HepG2 (cell line): ENCODE results near the gene ATXN7L2. TPM values are rescaled to one million over a fixed set of nuclear protein-coding genes. Genes with fewer than 3 reads are reported as not detected.

Source experiments
- ATF4 ChIP-seq, 2 experiments: fragments of 450-650 bp in 1 of 2; sonication (generic) in 1 of 2; formaldehyde crosslinking; IDR thresholded peaks; 2 replicates each; pipeline versions ENCODE4 v1.5.0 to v1.8.0; 2020 to 2022; ENCODE audit warnings: mild to moderate bottlenecking in 1 of 2, missing genetic modification reagents in 1 of 2
- CBFB ChIP-seq: sonication (generic); formaldehyde crosslinking; IDR thresholded peaks from 2 replicates; pipeline ENCODE4 v1.4.0; 2020; ENCODE audit warnings: missing genetic modification reagents
- EED ChIP-seq: sonication (generic); formaldehyde crosslinking; IDR thresholded peaks from 2 replicates; pipeline ENCODE4 v1.5.0; 2020; ENCODE audit warnings: mild to moderate bottlenecking, missing genetic modification reagents
- ETV5 ChIP-seq: IDR thresholded peaks from 2 replicates; pipeline ENCODE4 v1.6.1; 2018; ENCODE audit warnings: missing biosample characterization, missing genetic modification reagents, inconsistent platforms, borderline replicate concordance
- HMGA1 ChIP-seq: sonication (generic); formaldehyde crosslinking; conservative IDR thresholded peaks from 2 replicates; pipeline ENCODE4 v1.4.0; 2020; ENCODE audit warnings: missing genetic modification reagents
- HOXA3 ChIP-seq: sonication (generic); formaldehyde crosslinking; IDR thresholded peaks from 2 replicates; pipeline ENCODE4 v1.5.0; 2020; ENCODE audit warnings: missing genetic modification reagents
- KAT2B ChIP-seq: fragments of 150-350 bp; IDR thresholded peaks from 2 replicates; pipeline ENCODE4 v1.6.1; 2014; ENCODE audit warnings: low read depth, low read length, borderline replicate concordance
- KDM6A ChIP-seq: IDR thresholded peaks from 2 replicates; pipeline ENCODE4 v1.6.1; 2016; ENCODE audit warnings: low read depth
- MED1 ChIP-seq: sonication (generic); formaldehyde crosslinking; IDR thresholded peaks from 2 replicates; pipeline ENCODE4 v1.4.0; 2020; ENCODE audit warnings: missing genetic modification reagents
- NCOA5 ChIP-seq: sonication (generic); formaldehyde crosslinking; IDR thresholded peaks from 2 replicates; pipeline ENCODE4 v1.4.0; 2020; ENCODE audit warnings: missing genetic modification reagents
- SMAD9 ChIP-seq: sonication (generic); formaldehyde crosslinking; IDR thresholded peaks from 2 replicates; pipeline ENCODE4 v1.5.1; 2020; ENCODE audit warnings: mild to moderate bottlenecking, missing genetic modification reagents
- ZFP41 ChIP-seq: sonication (generic); formaldehyde crosslinking; IDR thresholded peaks from 2 replicates; pipeline ENCODE4 v1.4.0; 2020; ENCODE audit warnings: mild to moderate bottlenecking, missing genetic modification reagents, borderline replicate concordance
- ZMYM2 ChIP-seq: sonication (generic); formaldehyde crosslinking; IDR thresholded peaks from 2 replicates; pipeline ENCODE4 v1.8.0; 2022; ENCODE audit warnings: mild to moderate bottlenecking, missing genetic modification reagents
- ZNF235 ChIP-seq: sonication (generic); formaldehyde crosslinking; IDR thresholded peaks from 2 replicates; pipeline ENCODE4 v1.8.1; 2023; ENCODE audit warnings: mild to moderate bottlenecking, missing genetic modification reagents, borderline replicate concordance
- ZNF563 ChIP-seq: sonication (generic); formaldehyde crosslinking; IDR thresholded peaks from 2 replicates; pipeline ENCODE4 v1.8.0; 2022; ENCODE audit warnings: mild to moderate bottlenecking, moderate library complexity, missing genetic modification reagents
- ZNF576 ChIP-seq: sonication (generic); formaldehyde crosslinking; IDR thresholded peaks from 2 replicates; pipeline ENCODE4 v1.4.0; 2020; ENCODE audit warnings: mild to moderate bottlenecking, missing genetic modification reagents
- polyA plus RNA-seq, 8 experiments: library from polyadenylated mRNA; depleted of rRNA in 3 of 8; stranded (reverse) in 7 of 8; unstranded in 1 of 8; fragments of >200 nt; fragmentation: Illumina TruSeq in 4 of 8; extraction: Trizol in 4 of 8; gene quantifications; 2 replicates each; pipeline versions ENCODE4 v1.2.1 to v1.2.3, GENCODE V29; 2011 to 2016; ENCODE audit warnings: low read depth in 4 of 8, missing spikeins in 1 of 8, mixed read lengths in 1 of 8; ENCODE audit not compliant: insufficient read depth in 1 of 8
- total RNA-seq, 5 experiments: library from RNA; depleted of rRNA; stranded (reverse); fragments of >200 nt; fragmentation: Illumina TruSeq; extraction: Trizol; gene quantifications; 2 replicates each; pipeline ENCODE4 v1.2.3, GENCODE V29; 2016; ENCODE audit warnings: low read depth in 1 of 5
- TF ChIP-seq, protein P1 (sequence below): sonication (generic); formaldehyde crosslinking; IDR thresholded peaks from 2 replicates; pipeline ENCODE4 v1.4.0; 2020; ENCODE audit warnings: missing genetic modification reagents
- TF ChIP-seq, protein P2 (sequence below): sonication (generic); formaldehyde crosslinking; IDR thresholded peaks from 2 replicates; pipeline ENCODE4 v1.4.0; 2020; ENCODE audit warnings: missing genetic modification reagents

The ATXN7L2 gene
- total and polyA plus RNA-seq, 2 of the 13 experiments (the other 11 are each of a cell fraction or from before 2014, with no cell fraction given): 2.7 to 2.8 TPM

GRCh38 chr1:109493805-109494539, 10.3 kb downstream of the ATXN7L2 start, which contains the start of gene CYB561D1 (continued):
- TF ChIP-seq CBFB: peak; percentile 66; the same call in 1 of the 2 replicates
- TF ChIP-seq ATF4 (CRISPR knock-in tag; IDR thresholded peaks at IDR 0.05): peak in 1 of 2 experiments; percentile 50; a peak in 1 of 4 replicates
- TF ChIP-seq HMGA1 (CRISPR knock-in tag): no peak
- TF ChIP-seq ZNF235 (CRISPR knock-in tag): no peak; the same call in 1 of the 2 replicates
- peak; percentile 77 for TF ChIP-seq HOXA3 (CRISPR knock-in tag)
- TF ChIP-seq, protein P1, sequence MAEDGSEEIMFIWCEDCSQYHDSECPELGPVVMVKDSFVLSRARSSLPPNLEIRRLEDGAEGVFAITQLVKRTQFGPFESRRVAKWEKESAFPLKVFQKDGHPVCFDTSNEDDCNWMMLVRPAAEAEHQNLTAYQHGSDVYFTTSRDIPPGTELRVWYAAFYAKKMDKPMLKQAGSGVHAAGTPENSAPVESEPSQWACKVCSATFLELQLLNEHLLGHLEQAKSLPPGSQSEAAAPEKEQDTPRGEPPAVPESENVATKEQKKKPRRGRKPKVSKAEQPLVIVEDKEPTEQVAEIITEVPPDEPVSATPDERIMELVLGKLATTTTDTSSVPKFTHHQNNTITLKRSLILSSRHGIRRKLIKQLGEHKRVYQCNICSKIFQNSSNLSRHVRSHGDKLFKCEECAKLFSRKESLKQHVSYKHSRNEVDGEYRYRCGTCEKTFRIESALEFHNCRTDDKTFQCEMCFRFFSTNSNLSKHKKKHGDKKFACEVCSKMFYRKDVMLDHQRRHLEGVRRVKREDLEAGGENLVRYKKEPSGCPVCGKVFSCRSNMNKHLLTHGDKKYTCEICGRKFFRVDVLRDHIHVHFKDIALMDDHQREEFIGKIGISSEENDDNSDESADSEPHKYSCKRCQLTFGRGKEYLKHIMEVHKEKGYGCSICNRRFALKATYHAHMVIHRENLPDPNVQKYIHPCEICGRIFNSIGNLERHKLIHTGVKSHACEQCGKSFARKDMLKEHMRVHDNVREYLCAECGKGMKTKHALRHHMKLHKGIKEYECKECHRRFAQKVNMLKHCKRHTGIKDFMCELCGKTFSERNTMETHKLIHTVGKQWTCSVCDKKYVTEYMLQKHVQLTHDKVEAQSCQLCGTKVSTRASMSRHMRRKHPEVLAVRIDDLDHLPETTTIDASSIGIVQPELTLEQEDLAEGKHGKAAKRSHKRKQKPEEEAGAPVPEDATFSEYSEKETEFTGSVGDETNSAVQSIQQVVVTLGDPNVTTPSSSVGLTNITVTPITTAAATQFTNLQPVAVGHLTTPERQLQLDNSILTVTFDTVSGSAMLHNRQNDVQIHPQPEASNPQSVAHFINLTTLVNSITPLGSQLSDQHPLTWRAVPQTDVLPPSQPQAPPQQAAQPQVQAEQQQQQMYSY (CRISPR knock-in tag): no peak
- peak; percentile 58; the same call in 1 of the 2 replicates for TF ChIP-seq ZNF576 (CRISPR knock-in tag)
- peak; percentile 73; the same call in 1 of the 2 replicates for TF ChIP-seq EED (CRISPR knock-in tag)
- TF ChIP-seq KDM6A (CRISPR knock-in tag): no peak
- no peak for TF ChIP-seq SMAD9 (CRISPR knock-in tag)
- peak; percentile 37; the same call in 1 of the 2 replicates for TF ChIP-seq ZMYM2 (CRISPR knock-in tag)
- TF ChIP-seq ZNF563 (CRISPR knock-in tag): peak; percentile 78; the same call in 1 of the 2 replicates
- TF ChIP-seq, protein P2, sequence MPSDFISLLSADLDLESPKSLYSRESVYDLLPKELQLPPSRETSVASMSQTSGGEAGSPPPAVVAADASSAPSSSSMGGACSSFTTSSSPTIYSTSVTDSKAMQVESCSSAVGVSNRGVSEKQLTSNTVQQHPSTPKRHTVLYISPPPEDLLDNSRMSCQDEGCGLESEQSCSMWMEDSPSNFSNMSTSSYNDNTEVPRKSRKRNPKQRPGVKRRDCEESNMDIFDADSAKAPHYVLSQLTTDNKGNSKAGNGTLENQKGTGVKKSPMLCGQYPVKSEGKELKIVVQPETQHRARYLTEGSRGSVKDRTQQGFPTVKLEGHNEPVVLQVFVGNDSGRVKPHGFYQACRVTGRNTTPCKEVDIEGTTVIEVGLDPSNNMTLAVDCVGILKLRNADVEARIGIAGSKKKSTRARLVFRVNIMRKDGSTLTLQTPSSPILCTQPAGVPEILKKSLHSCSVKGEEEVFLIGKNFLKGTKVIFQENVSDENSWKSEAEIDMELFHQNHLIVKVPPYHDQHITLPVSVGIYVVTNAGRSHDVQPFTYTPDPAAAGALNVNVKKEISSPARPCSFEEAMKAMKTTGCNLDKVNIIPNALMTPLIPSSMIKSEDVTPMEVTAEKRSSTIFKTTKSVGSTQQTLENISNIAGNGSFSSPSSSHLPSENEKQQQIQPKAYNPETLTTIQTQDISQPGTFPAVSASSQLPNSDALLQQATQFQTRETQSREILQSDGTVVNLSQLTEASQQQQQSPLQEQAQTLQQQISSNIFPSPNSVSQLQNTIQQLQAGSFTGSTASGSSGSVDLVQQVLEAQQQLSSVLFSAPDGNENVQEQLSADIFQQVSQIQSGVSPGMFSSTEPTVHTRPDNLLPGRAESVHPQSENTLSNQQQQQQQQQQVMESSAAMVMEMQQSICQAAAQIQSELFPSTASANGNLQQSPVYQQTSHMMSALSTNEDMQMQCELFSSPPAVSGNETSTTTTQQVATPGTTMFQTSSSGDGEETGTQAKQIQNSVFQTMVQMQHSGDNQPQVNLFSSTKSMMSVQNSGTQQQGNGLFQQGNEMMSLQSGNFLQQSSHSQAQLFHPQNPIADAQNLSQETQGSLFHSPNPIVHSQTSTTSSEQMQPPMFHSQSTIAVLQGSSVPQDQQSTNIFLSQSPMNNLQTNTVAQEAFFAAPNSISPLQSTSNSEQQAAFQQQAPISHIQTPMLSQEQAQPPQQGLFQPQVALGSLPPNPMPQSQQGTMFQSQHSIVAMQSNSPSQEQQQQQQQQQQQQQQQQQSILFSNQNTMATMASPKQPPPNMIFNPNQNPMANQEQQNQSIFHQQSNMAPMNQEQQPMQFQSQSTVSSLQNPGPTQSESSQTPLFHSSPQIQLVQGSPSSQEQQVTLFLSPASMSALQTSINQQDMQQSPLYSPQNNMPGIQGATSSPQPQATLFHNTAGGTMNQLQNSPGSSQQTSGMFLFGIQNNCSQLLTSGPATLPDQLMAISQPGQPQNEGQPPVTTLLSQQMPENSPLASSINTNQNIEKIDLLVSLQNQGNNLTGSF: peak; percentile 62; the same call in 1 of the 2 replicates
- TF ChIP-seq ZFP41 (CRISPR knock-in tag): no peak
- TF ChIP-seq NCOA5 (CRISPR knock-in tag): no peak
- TF ChIP-seq MED1: 0 out of 2 replicates have a peak, but pooled peaks have one; percentile 47
- no peak for TF ChIP-seq KAT2B
- peak; percentile 57; the same call in 1 of the 2 replicates for TF ChIP-seq ETV5 (CRISPR knock-in tag)
